Parathyroid adenoma (tissue), 2 donors: Measurements from ENCODE around the gene SNX8.

ENCODE experiments used
- H2AFZ ChIP-seq: fragments of 300-600 bp; sonication (generic); one replicate; pipeline ENCODE4 v1.7.0; 2017; ENCODE audit warnings: antibody characterized with exemption, mild to moderate bottlenecking
- H3K27ac ChIP-seq: fragments of 300-600 bp; sonication (generic); one replicate; pipeline ENCODE4 v1.7.0; 2017
- H3K27me3 ChIP-seq: fragments of 300-600 bp; sonication (generic); one replicate; pipeline ENCODE4 v1.7.0; 2017; ENCODE audit warnings: low read length; ENCODE audit not compliant: control insufficient read depth, insufficient read depth
- H3K36me3 ChIP-seq: fragments of 300-600 bp; sonication (generic); one replicate; pipeline ENCODE4 v1.7.0; 2017; ENCODE audit warnings: low read length; ENCODE audit not compliant: control insufficient read depth, insufficient read depth
- H3K4me1 ChIP-seq: fragments of 300-600 bp; sonication (generic); one replicate; pipeline ENCODE4 v1.7.0; 2017; ENCODE audit warnings: control low read depth
- H3K4me2 ChIP-seq: fragments of 300-600 bp; sonication (generic); one replicate; pipeline ENCODE4 v1.7.0; 2017; ENCODE audit warnings: low read length
- H3K4me3 ChIP-seq: fragments of 300-600 bp; sonication (generic); one replicate; pipeline ENCODE4 v1.7.0; 2017; ENCODE audit warnings: low read depth, low read length
- H3K79me2 ChIP-seq: fragments of 300-600 bp; sonication (generic); one replicate; pipeline ENCODE4 v1.7.0; 2017; ENCODE audit warnings: control low read depth
- H3K9ac ChIP-seq: fragments of 300-600 bp; sonication (generic); one replicate; pipeline ENCODE4 v1.7.0; 2017; ENCODE audit warnings: mild to moderate bottlenecking
- H3K9me3 ChIP-seq: fragments of 300-600 bp; sonication (generic); one replicate; pipeline ENCODE4 v1.7.0; 2017; ENCODE audit warnings: low read length; ENCODE audit not compliant: control insufficient read depth
- TF ChIP-seq, protein P1 (sequence below): fragments of 300-600 bp; sonication (generic); IDR thresholded peaks from one replicate; pipeline ENCODE4 v1.7.0; 2017; ENCODE audit warnings: antibody characterized with exemption, mild to moderate bottlenecking
- donor health status: primary hyperparathyroidism.

The SNX8 gene

DNA sequence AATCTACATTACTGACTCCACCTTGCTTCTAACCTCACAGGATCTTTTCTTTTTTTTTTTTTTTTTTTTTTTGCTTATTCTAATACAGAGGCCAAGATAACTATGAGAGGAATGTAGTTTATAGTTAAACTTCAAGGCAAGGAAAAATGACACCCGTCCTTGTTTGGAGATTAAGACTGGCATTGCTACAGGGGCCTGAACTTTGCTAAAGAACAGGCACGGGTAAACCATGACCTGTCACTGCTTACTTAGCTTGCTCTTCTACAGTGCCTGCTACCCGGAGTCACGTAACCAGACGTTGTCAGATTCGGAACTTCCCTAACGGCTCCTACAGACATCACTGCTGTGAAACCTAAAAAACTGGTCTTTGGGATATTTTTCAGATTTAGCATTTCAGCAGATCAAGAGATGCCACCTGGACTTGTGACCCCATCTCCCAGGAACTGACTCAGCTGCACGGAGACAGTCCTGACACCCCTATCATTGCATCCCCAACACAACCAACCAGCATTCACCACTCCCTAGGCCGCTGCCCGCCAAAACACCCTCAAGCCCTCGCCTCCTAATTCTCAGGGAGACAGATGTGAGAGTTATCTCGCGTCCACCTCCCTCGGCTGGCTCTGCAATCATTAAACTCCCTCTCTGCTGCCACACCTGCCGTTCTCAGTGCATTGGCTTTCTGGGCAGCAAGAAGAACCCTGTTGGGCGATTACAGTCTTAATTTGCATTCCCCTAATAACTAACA is 109.0 kb downstream of the SNX8 start:
- no peaks in the 10 kb centered on the region for H3K36me3 ChIP-seq
- H3K79me2 ChIP-seq, result no peaks in the 10 kb centered on the region
- no peaks in the 10 kb centered on the region for H3K4me1 ChIP-seq
- no peak overlapping the region for H3K27ac ChIP-seq
- H2AFZ ChIP-seq, result no peak overlapping the region
- H3K9ac ChIP-seq, result no peak overlapping the region
- no peaks in the 10 kb centered on the region for H3K9me3 ChIP-seq
- H3K27me3 ChIP-seq, result no peaks in the 10 kb centered on the region
- TF ChIP-seq, protein P1, sequence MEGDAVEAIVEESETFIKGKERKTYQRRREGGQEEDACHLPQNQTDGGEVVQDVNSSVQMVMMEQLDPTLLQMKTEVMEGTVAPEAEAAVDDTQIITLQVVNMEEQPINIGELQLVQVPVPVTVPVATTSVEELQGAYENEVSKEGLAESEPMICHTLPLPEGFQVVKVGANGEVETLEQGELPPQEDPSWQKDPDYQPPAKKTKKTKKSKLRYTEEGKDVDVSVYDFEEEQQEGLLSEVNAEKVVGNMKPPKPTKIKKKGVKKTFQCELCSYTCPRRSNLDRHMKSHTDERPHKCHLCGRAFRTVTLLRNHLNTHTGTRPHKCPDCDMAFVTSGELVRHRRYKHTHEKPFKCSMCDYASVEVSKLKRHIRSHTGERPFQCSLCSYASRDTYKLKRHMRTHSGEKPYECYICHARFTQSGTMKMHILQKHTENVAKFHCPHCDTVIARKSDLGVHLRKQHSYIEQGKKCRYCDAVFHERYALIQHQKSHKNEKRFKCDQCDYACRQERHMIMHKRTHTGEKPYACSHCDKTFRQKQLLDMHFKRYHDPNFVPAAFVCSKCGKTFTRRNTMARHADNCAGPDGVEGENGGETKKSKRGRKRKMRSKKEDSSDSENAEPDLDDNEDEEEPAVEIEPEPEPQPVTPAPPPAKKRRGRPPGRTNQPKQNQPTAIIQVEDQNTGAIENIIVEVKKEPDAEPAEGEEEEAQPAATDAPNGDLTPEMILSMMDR, result no peak
- no peak overlapping the region for H3K4me2 ChIP-seq
- H3K4me3 ChIP-seq, result no peak overlapping the region

GRCh38 chr7:2204446-2204845 is 109.8 kb downstream of the SNX8 start:
- Histone ChIP-seq H3K27me3 (no peaks in the 10 kb centered on the region), H3K9me3 (no peaks in the 10 kb centered on the region), H3K79me2 (peaks cover 2% of the 10 kb centered on the region), H3K4me3 (no peak overlapping the region), H3K36me3 (no peaks in the 10 kb centered on the region), H3K27ac (no peak overlapping the region), H3K4me1 (no peaks in the 10 kb centered on the region), H3K9ac (no peak overlapping the region), H3K4me2 (no peak overlapping the region), H2AFZ (no peak overlapping the region)
- TF ChIP-seq, protein P1, result no peak

DNA sequence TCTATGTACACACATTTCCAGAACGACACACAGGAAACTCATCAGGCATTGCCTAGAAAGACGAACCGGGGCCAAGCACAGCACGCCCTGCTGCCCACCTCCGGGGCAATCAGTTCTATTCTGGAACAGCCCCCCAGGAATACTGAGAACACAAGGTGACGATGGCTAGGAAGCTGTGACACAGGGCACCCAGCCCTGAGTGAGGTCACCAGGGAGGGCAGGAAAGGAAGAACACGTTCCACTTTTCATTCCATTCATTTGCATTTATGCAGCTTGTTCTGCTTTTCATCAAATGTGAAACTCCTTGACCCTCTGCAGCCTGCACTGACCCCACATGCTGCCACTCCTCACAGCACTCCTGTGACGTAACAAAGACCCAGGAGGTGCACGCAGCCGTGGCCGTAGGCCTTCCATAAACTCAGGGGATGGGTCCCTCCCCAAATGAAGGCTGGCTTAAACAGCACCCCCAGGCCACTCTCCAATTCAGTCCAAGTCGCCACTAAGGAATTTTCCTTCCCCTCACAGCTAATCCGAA is 110.4 kb downstream of the SNX8 start:
- no peaks in the 10 kb centered on the region for H3K36me3 ChIP-seq
- TF ChIP-seq, protein P1, result no peak
- H3K9me3 ChIP-seq, result no peaks in the 10 kb centered on the region
- H3K4me1 ChIP-seq, result no peaks in the 10 kb centered on the region
- no peak overlapping the region for H3K4me3 ChIP-seq
- no peaks in the 10 kb centered on the region for H3K27me3 ChIP-seq
- H3K79me2 ChIP-seq, result peaks cover 2% of the 10 kb centered on the region
- H3K4me2 ChIP-seq, result no peak overlapping the region
- H3K9ac ChIP-seq, result no peak overlapping the region
- H3K27ac ChIP-seq, result no peak overlapping the region
- H2AFZ ChIP-seq, result no peak overlapping the region

- H3K36me3 ChIP-seq, result no peaks in the 10 kb centered on the region
- no peak overlapping the region for H2AFZ ChIP-seq
- peaks cover 2% of the 10 kb centered on the region for H3K79me2 ChIP-seq
- H3K9me3 ChIP-seq, result no peaks in the 10 kb centered on the region
- no peak overlapping the region for H3K4me3 ChIP-seq
- no peak overlapping the region for H3K9ac ChIP-seq
- no peak overlapping the region for H3K27ac ChIP-seq
- no peak overlapping the region for H3K4me2 ChIP-seq
- H3K4me1 ChIP-seq, result no peaks in the 10 kb centered on the region
- TF ChIP-seq, protein P1, result no peak
- H3K27me3 ChIP-seq, result no peaks in the 10 kb centered on the region
Measured at GRCh38 chr7:2202901-2203765, 111.1 kb downstream of the SNX8 start.
